ENCODE data around the gene DHCR24.

The DHCR24 gene

GRCh38 chr1:54813485-54814125, 73.4 kb downstream of the DHCR24 start:
- DNase-seq = no peak

GRCh38 chr1:54812801-54813484, 74.1 kb downstream of the DHCR24 start:
- DNase-seq = no peak

GRCh38 chr1:54811739-54812655, 75.0 kb downstream of the DHCR24 start:
- DNase-seq = no peak

GRCh38 chr1:54811066-54811465, 75.9 kb downstream of the DHCR24 start:
- DNase-seq = no peak

GRCh38 chr1:54810153-54810942, 76.6 kb downstream of the DHCR24 start:
- DNase-seq = peak; percentile 20 to 40

GRCh38 chr1:54809496-54810074, 77.4 kb downstream of the DHCR24 start:
- DNase-seq = no peak

- DNase-seq = no peak
These were observed 78.4 kb downstream of the DHCR24 start for GRCh38 chr1:54808443-54809207.

GRCh38 chr1:54807756-54808155, 79.2 kb downstream of the DHCR24 start:
- no peak for DNase-seq

GRCh38 chr1:54806931-54807611, 79.9 kb downstream of the DHCR24 start:
- no peak for DNase-seq

- no peak for DNase-seq
These were observed 81.0 kb downstream of the DHCR24 start for GRCh38 chr1:54805981-54806381.

GRCh38 chr1:54805466-54805865, 81.5 kb downstream of the DHCR24 start:
- DNase-seq = no peak

- no peak for DNase-seq
These were observed 82.4 kb downstream of the DHCR24 start for GRCh38 chr1:54804471-54805132.

GRCh38 chr1:54803761-54804470, 83.1 kb downstream of the DHCR24 start:
- DNase-seq = no peak

GRCh38 chr1:54800899-54801759, 85.9 kb downstream of the DHCR24 start, which contains the start of gene TTC22:
Gene TTC22 (minus strand): TSS chr1:54801323. CDS start chr1:54801163, 160 bp downstream.
- no peak for DNase-seq

GRCh38 chr1:54800041-54800898, 86.7 kb downstream of the DHCR24 start:
- no peak for DNase-seq
